Fibroblast of skin of scalp (primary cell): Measurements from ENCODE around the gene PGAP1. TPM values are rescaled to one million over a fixed set of nuclear protein-coding genes. Genes with fewer than 3 reads are reported as not detected.

Source experiments
- DNase-seq: peaks from one replicate; pipeline ENCODE4 v3.0.0-alpha.2; 2013
- polyA plus RNA-seq, 2 experiments: library from polyadenylated mRNA; unstranded; fragments of 120-200 nt; gene quantifications; one replicate each; pipeline ENCODE4 v1.2.1, GENCODE V29; 2013; ENCODE audit not compliant: insufficient read length in 2 of 2

PGAP1 gene, protein sequence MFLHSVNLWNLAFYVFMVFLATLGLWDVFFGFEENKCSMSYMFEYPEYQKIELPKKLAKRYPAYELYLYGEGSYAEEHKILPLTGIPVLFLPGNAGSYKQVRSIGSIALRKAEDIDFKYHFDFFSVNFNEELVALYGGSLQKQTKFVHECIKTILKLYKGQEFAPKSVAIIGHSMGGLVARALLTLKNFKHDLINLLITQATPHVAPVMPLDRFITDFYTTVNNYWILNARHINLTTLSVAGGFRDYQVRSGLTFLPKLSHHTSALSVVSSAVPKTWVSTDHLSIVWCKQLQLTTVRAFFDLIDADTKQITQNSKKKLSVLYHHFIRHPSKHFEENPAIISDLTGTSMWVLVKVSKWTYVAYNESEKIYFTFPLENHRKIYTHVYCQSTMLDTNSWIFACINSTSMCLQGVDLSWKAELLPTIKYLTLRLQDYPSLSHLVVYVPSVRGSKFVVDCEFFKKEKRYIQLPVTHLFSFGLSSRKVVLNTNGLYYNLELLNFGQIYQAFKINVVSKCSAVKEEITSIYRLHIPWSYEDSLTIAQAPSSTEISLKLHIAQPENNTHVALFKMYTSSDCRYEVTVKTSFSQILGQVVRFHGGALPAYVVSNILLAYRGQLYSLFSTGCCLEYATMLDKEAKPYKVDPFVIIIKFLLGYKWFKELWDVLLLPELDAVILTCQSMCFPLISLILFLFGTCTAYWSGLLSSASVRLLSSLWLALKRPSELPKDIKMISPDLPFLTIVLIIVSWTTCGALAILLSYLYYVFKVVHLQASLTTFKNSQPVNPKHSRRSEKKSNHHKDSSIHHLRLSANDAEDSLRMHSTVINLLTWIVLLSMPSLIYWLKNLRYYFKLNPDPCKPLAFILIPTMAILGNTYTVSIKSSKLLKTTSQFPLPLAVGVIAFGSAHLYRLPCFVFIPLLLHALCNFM
- 4.4 TPM for polyA plus RNA-seq (2013, experiment 1 of 2; ENCODE audit: insufficient read length)
- polyA plus RNA-seq (2013, experiment 2 of 2; ENCODE audit: insufficient read length) = 5.9 TPM

DNA sequence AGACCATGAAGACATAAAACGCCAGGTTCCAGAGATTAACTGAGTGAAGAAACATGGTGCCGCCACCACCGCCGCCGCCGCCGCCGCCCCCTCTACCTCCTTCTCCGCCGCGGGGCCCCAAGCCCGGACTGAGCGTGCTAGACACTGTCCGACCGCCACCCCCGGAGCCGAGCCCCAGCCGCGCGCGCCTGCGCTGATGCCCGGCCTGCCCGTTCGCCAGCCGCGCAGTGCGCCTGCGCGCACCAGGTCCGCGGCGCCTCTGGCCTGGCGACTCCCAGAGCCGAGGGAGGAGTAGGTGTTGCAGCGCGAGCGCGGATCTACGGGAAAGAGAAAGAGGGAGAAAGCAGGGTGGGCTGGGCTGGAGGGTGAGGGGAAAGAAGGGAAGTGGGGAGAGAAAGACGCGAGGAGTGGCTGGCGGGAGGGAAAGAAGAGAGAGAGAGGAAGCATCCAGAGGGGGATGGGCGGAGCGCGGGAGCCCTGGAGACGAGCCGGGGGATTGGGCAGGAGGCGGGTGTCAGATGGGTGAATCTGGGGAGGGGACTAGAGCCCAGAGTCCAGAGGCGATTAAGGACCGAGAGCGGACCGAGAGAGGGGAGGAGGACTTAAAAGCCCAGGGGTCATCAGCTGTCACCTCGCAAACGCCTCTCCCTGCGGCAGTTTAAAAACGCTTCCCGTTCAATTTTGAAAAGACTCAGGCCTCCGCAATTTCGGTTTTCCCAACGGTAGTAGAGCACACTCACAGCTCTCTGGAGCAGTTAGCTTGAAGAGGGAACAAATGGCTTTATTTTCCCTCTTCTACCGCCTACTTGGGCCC lies at the start of gene PGAP1:
PGAP1 (minus strand) TSS at position 146 of the 814 bp plus-strand sequence; CDS start at position 55, 91 bp downstream.
- peak; percentile 91 for DNase-seq

GRCh38 chr2:196974970-196975369 lies 48.5 kb upstream of the PGAP1 start:
- DNase-seq = no peak

DNA sequence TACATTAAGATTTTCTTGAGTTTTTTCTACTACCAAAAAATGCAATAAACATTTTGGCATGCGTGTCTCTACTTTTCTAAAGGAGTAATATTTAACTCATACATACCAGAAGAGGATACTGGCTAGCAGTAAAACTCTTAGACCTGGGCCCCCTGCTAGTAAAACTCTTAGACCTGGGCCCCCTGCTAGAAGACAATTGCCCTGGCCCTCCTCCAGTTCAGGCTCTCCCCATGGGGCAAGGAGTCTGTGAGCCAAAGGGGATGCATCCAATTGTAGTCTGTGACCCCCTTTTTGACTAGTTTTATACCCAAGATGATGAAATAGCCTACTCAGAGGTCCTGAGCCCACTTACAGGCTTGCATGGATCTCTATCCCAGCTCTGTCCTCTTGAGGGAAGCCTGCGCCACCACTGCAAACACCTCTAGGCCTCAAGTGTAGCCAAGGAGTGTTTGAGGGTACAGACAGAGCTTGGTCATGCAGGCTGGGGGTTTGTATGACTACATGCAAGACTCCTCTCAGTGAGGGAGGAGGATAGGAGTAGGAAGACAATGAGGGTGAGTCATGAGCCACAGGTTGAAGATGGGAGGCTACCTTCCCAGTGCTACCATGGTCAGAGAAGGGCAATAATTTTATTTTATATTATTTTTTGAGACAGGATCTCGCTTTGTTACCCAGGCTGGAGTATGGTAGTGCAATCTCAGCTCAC lies 45.2 kb upstream of the PGAP1 start:
- DNase-seq = no peak

- no peak for DNase-seq
Measured at GRCh38 chr2:196970099-196970498, 43.6 kb upstream of the PGAP1 start.

- no peak for DNase-seq
Measured at GRCh38 chr2:196968516-196968915, 42.0 kb upstream of the PGAP1 start.

GRCh38 chr2:196967775-196968174 lies 41.3 kb upstream of the PGAP1 start:
- DNase-seq = no peak

DNA sequence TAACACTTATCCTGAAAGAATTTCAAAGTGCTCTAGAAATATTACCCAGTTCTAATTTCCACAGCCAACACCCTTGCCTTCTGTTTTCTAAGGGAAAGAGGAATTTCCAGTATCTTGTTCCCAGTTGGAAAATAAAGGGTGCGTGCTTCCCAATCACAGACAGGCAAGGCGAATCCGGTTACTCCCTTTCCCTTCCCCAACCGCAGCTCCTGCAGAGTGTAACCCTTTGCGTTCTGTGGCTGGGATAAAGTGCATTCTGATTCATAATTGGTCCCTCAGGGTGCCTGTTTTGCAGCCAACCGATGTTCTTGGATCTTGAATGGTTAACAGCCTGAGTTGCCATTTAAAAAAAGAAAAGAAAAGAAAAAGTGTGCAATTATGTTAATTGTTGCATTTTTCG lies 40.6 kb upstream of the PGAP1 start:
- DNase-seq = peak; percentile 76

GRCh38 chr2:196966061-196966460 lies 39.6 kb upstream of the PGAP1 start:
- DNase-seq = no peak

DNA sequence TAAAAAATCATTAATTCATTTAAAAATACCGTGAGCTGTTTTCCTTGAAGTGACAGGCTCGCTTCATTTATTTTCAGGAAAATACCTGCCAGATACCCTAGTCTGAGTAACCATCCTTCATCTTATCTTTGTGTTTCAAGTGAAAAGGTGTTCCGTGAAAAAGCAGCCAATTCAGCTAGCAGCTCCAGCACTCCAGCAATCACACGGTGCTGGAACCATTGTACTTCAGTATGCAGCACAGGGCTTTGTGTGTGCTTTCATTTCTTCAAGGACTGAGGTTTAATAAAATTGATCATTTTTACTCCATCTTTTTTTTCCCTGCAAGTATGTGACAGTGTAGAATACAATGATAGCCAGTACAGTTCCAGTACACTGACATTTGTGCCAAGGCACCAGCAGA lies 39.1 kb upstream of the PGAP1 start:
- DNase-seq = no peak

- DNase-seq = no peak
Measured at GRCh38 chr2:196963961-196964360, 37.5 kb upstream of the PGAP1 start.

DNA sequence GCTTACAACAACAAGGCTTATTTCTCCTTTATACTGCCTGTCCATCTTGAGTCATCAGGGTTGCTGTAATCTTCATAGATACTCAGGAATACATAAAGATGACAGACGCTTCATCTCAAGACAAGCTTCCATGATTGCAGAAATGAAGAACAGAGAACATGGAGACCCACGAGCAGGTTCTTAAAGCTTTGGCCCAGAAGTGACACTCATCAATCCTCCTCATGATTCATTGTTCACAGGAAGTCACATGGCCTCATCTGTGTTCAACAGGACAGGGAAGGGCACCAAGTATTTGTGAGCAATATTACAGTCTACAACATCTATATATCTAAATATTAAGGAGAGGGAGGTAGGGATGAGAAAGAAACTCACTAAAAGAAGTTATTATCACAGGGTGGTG lies 36.5 kb upstream of the PGAP1 start:
- no peak for DNase-seq

DNA sequence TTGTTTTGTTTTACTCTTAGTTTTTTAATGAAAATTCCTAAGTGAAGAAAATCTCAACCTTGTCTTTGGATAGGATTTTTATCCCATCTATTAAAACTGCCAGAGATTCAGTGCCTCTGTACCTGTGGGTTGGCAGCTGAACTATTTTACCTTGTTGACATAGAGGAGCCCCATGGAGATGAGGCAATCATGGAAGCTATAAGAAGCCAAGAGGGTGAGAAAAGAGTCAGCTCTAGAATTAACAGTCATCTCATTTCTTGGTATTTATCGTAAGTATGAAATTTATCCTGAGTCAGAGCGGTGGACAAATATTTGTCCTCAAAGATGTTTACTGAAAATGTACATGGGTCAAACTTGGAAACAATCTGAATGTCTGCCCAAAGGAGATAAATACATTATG lies 35.8 kb upstream of the PGAP1 start:
- no peak for DNase-seq

DNA sequence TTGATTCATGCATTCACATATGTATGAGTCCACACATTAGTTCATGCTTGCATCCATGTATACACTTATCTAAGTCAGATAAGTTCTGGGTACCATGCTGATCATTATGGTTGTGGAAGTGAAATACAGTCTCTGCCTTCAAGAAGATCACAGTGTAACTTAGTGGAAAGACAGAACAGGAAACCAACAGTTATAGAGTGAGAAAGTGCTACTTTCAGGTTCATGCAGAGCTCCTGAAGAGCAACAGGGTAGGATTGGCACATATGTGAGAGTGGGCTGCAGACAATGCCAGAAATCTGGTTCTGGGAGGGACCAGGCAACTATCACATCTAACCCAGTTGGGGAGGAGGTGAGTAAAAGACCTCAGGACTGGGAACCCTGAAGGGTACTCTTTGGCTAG lies 35.4 kb upstream of the PGAP1 start:
- no peak for DNase-seq

GRCh38 chr2:196959734-196960338 lies 33.3 kb upstream of the PGAP1 start:
- DNase-seq = peak; percentile 8

- DNase-seq = no peak
Measured at GRCh38 chr2:196959281-196959680, 32.8 kb upstream of the PGAP1 start.

- no peak for DNase-seq
Measured at GRCh38 chr2:196957881-196958525, 31.5 kb upstream of the PGAP1 start.

DNA sequence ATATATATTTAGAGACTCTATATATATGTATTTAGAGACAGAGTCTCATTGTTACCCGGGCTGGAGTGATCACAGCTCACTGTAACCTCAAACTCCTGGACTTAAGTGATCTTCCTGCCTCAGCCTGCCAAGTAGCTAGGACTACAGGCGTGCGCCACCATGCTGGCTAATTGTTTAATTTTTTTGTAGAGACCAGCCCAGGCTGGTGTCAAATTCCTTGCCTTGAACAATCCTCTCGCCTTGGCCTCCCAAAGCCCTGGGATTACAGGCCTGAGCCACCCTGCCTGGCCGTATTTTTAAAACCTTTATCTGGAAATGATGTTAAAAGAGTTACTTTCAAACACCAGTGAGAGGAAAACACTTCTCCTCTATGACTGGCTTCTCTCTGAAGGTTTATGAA lies 30.9 kb upstream of the PGAP1 start:
- DNase-seq = no peak

GRCh38 chr2:196956069-196956468 lies 29.6 kb upstream of the PGAP1 start:
- no peak for DNase-seq

- DNase-seq = no peak
Measured at GRCh38 chr2:196955036-196955435, 28.5 kb upstream of the PGAP1 start.

- no peak for DNase-seq
Measured at GRCh38 chr2:196954001-196954400, 27.5 kb upstream of the PGAP1 start.

GRCh38 chr2:196952936-196953335 lies 26.4 kb upstream of the PGAP1 start:
- no peak for DNase-seq
